ENCODE results near the gene TMEM207. TPM values are rescaled to one million over a fixed set of nuclear protein-coding genes. Genes with fewer than 3 reads are reported as not detected.

Gene TMEM207
- total RNA-seq, 1 experiment from 2014 or later = not detected

GRCh38 chr3:190399677-190400076, 50.0 kb downstream of the TMEM207 start:
- Mint-ChIP-seq H3K4me1 (ENCODE audit: insufficient read depth, unreplicated experiment) (no peaks in the 10 kb centered on the region), H3K9me3 (ENCODE audit: unreplicated experiment) (no peaks in the 10 kb centered on the region), H3K36me3 (ENCODE audit: insufficient read depth, unreplicated experiment) (no peaks in the 10 kb centered on the region), H3K27ac (ENCODE audit: low read depth, unreplicated experiment) (no peak overlapping the region), H3K27me3 (ENCODE audit: insufficient read depth, unreplicated experiment) (no peaks in the 10 kb centered on the region), H3K4me3 (ENCODE audit: unreplicated experiment) (no peak overlapping the region)
- BruUV-seq (replicated peaks) = no TSS peak
- DNase-seq (ENCODE audit: unreplicated experiment) = no peak
- CTCF ChIA-PET = no interaction called here
- TF ChIP-seq CTCF (IDR thresholded peaks at IDR 0.05; ENCODE audit: unreplicated experiment) = no peak
- POLR2A ChIA-PET = interaction anchor here (0.6 to 2.3 kb wide), 2 partner anchors 45 to 114 kb away, joined by 3 to 4 read pairs; partner anchors contain the start of gene IL1RAP
- intact Hi-C loops (cut with micrococcal nuclease) = no loop called here

- no peak overlapping the region for H3K27ac Mint-ChIP-seq (ENCODE audit: low read depth, unreplicated experiment)
- ChIA-PET POLR2A (interaction anchor here (0.6 to 2.3 kb wide), 4 partner anchors 12 to 168 kb away, joined by 3 to 4 read pairs (median 3); partner anchors contain the start of gene IL1RAP), CTCF (interaction anchor here (0.6 to 1.6 kb wide), 2 partner anchors 14 to 419 kb away, joined by 3 to 5 read pairs; no protein-coding TSS in a partner anchor)
- intact Hi-C loops (cut with micrococcal nuclease) = no loop called here
- TF ChIP-seq CTCF (IDR thresholded peaks at IDR 0.05; ENCODE audit: unreplicated experiment) = no peak
- BruUV-seq (replicated peaks) = no TSS peak
- no peak overlapping the region for H3K4me3 Mint-ChIP-seq (ENCODE audit: unreplicated experiment)
- H3K9me3 Mint-ChIP-seq (ENCODE audit: unreplicated experiment) = no peaks in the 10 kb centered on the region
- no peaks in the 10 kb centered on the region for H3K36me3 Mint-ChIP-seq (ENCODE audit: insufficient read depth, unreplicated experiment)
- H3K4me1 Mint-ChIP-seq (ENCODE audit: insufficient read depth, unreplicated experiment) = no peaks in the 10 kb centered on the region
- no peak for DNase-seq (ENCODE audit: unreplicated experiment)
- no peaks in the 10 kb centered on the region for H3K27me3 Mint-ChIP-seq (ENCODE audit: insufficient read depth, unreplicated experiment)
Observed at GRCh38 chr3:190397889-190398288, 51.8 kb downstream of the TMEM207 start.

- no peaks in the 10 kb centered on the region for H3K36me3 Mint-ChIP-seq (ENCODE audit: insufficient read depth, unreplicated experiment)
- no TSS peak for BruUV-seq (replicated peaks)
- no peak for DNase-seq (ENCODE audit: unreplicated experiment)
- ChIA-PET CTCF (interaction anchor here (1.0 kb wide), 1 partner anchor 305 kb away, joined by 3 read pairs; no protein-coding TSS in a partner anchor), POLR2A (no interaction called here)
- no peaks in the 10 kb centered on the region for H3K27me3 Mint-ChIP-seq (ENCODE audit: insufficient read depth, unreplicated experiment)
- H3K27ac Mint-ChIP-seq (ENCODE audit: low read depth, unreplicated experiment) = no peak overlapping the region
- no peak for TF ChIP-seq CTCF (IDR thresholded peaks at IDR 0.05; ENCODE audit: unreplicated experiment)
- no peak overlapping the region for H3K4me3 Mint-ChIP-seq (ENCODE audit: unreplicated experiment)
- no peaks in the 10 kb centered on the region for H3K4me1 Mint-ChIP-seq (ENCODE audit: insufficient read depth, unreplicated experiment)
- intact Hi-C loops (cut with micrococcal nuclease) = no loop called here
- no peaks in the 10 kb centered on the region for H3K9me3 Mint-ChIP-seq (ENCODE audit: unreplicated experiment)
Observed at GRCh38 chr3:190396001-190396400, 53.7 kb downstream of the TMEM207 start.

GRCh38 chr3:190388703-190389102, 61.0 kb downstream of the TMEM207 start:
- Mint-ChIP-seq H3K27me3 (ENCODE audit: insufficient read depth, unreplicated experiment) (no peaks in the 10 kb centered on the region), H3K27ac (ENCODE audit: low read depth, unreplicated experiment) (no peak overlapping the region), H3K36me3 (ENCODE audit: insufficient read depth, unreplicated experiment) (no peaks in the 10 kb centered on the region), H3K4me3 (ENCODE audit: unreplicated experiment) (no peak overlapping the region), H3K4me1 (ENCODE audit: insufficient read depth, unreplicated experiment) (peaks cover 15% of the 10 kb centered on the region), H3K9me3 (ENCODE audit: unreplicated experiment) (no peaks in the 10 kb centered on the region)
- no peak for DNase-seq (ENCODE audit: unreplicated experiment)
- intact Hi-C loops (cut with micrococcal nuclease) = no loop called here
- ChIA-PET POLR2A (interaction anchor here (1.0 to 1.2 kb wide), 3 partner anchors 25 to 122 kb away, joined by 4 read pairs; no protein-coding TSS in a partner anchor), CTCF (interaction anchor here (0.6 to 2.6 kb wide), 2 partner anchors 36 to 207 kb away, joined by 3 to 12 read pairs; no protein-coding TSS in a partner anchor)
- no TSS peak for BruUV-seq (replicated peaks)
- TF ChIP-seq CTCF (IDR thresholded peaks at IDR 0.05; ENCODE audit: unreplicated experiment) = no peak

All from MCF 10A (cell line).